K562 (cell line): ENCODE data around the gene KRTAP10-4. TPM values are rescaled to one million over a fixed set of nuclear protein-coding genes. Genes with fewer than 3 reads are reported as not detected.

ENCODE experiments used
- GABPA ChIP-seq: fragments of 200-800 bp; sonication (Bioruptor generic); conservative IDR thresholded peaks from 2 replicates; pipeline ENCODE4 v1.6.1; 2016; ENCODE audit warnings: low read depth, missing genetic modification characterization, missing compliant biosample characterization
- L3MBTL2 ChIP-seq: fragments of 450-650 bp; IDR thresholded peaks from 2 replicates; pipeline ENCODE4 v1.6.1; 2016; ENCODE audit warnings: mild to moderate bottlenecking, moderate library complexity
- MAX ChIP-seq: sonication (generic); formaldehyde crosslinking; IDR thresholded peaks from 2 replicates; pipeline ENCODE4 v1.9.0; 2022; ENCODE audit warnings: mild to moderate bottlenecking, missing genetic modification reagents
- MGA ChIP-seq: fragments of 450-650 bp; IDR thresholded peaks from 2 replicates; pipeline ENCODE4 v1.6.1; 2016; ENCODE audit warnings: mild to moderate bottlenecking, moderate library complexity
- RBBP5 ChIP-seq: fragments of 200-600 bp; sonication (generic); IDR thresholded peaks from 2 replicates; pipeline ENCODE4 v1.6.1; 2012; ENCODE audit warnings: borderline replicate concordance, mild to moderate bottlenecking, low read length, control low read depth, inconsistent platforms; ENCODE audit not compliant: insufficient read depth, poor library complexity, severe bottlenecking
- SMAD4 ChIP-seq: fragments of 250-450 bp; sonication (Bioruptor Pico); conservative IDR thresholded peaks from 2 replicates; pipeline ENCODE4 v1.8.0; 2021; ENCODE audit warnings: inconsistent platforms, mild to moderate bottlenecking, moderate library complexity
- TAF7 ChIP-seq: fragments of 450-650 bp; IDR thresholded peaks from 2 replicates; pipeline ENCODE4 v1.6.1; 2016; ENCODE audit warnings: missing genetic modification characterization, missing compliant biosample characterization
- TGIF2 ChIP-seq: sonication (generic); formaldehyde crosslinking; IDR thresholded peaks from 2 replicates; pipeline ENCODE4 v1.8.1; 2022; ENCODE audit warnings: mild to moderate bottlenecking, missing genetic modification reagents, moderate library complexity
- ZBTB11 ChIP-seq, 3 experiments: fragments of 200-800 bp in 1 of 3; fragments of 250-450 bp in 1 of 3; fragments of 450-650 bp in 1 of 3; sonication (Bioruptor Pico) in 1 of 3; sonication (Bioruptor generic) in 1 of 3; formaldehyde crosslinking in 1 of 3; IDR thresholded peaks; 2 replicates each; pipeline versions ENCODE4 v1.6.1 to v1.8.0; 2016 to 2022; ENCODE audit warnings: mild to moderate bottlenecking in 2 of 3, missing genetic modification characterization in 2 of 3, missing compliant biosample characterization in 1 of 3, moderate library complexity in 1 of 3
- ZNF316 ChIP-seq: fragments of 450-650 bp; IDR thresholded peaks from 2 replicates; pipeline ENCODE4 v1.6.1; 2016
- polyA plus RNA-seq, 8 experiments: library from polyadenylated mRNA; depleted of rRNA in 4 of 8; stranded (reverse) in 5 of 8; unstranded in 3 of 8; fragments of >200 nt; fragmentation: Nextera tagmentation in 2 of 8; fragmentation: Illumina TruSeq in 1 of 8; extraction: Ambion mirVana in 2 of 8; extraction: Trizol in 1 of 8; gene quantifications; 2 replicates each; pipeline versions ENCODE4 v1.2.1 to v1.2.3, GENCODE V29; 2011 to 2014; ENCODE audit warnings: inconsistent platforms in 1 of 8, missing spikeins in 1 of 8
- total RNA-seq, 7 experiments: library from RNA; depleted of rRNA in 6 of 7; stranded (reverse); fragments of >200 nt in 6 of 7; fragmentation: Illumina TruSeq in 2 of 7; extraction: Trizol in 2 of 7; gene quantifications; 2 replicates each; pipeline versions ENCODE4 v1.2.1 to v1.2.3, GENCODE V29; 2011 to 2021; ENCODE audit warnings: low replicate concordance in 1 of 7

KRTAP10-4 gene
- total and polyA plus RNA-seq, 9 of the 15 experiments (the other 6 are each of a cell fraction or from before 2014, with no cell fraction given): not detected

GRCh38 chr21:44568667-44569556, 4.6 kb upstream of the KRTAP10-4 start (continued):
- TF ChIP-seq TGIF2 (CRISPR knock-in tag): peak; percentile 20; the same call in 1 of the 2 replicates
- TF ChIP-seq RBBP5: peak; percentile 3
- TF ChIP-seq ZNF316: peak; percentile 30
- TF ChIP-seq MAX (CRISPR knock-in tag): peak; percentile 40; the same call in 1 of the 2 replicates
- 0 out of 2 replicates have a peak, but pooled peaks have one; percentile 11 for TF ChIP-seq SMAD4 (CRISPR knock-in tag)
- TF ChIP-seq MGA: peak; percentile 90
- TF ChIP-seq GABPA (tag): peak; percentile 86
- TF ChIP-seq TAF7 (tag): no peak
- peak in 2 of 3 experiments; percentile 51 to 65; a peak in 2 of 6 replicates for TF ChIP-seq ZBTB11 (CRISPR knock-in tag; IDR thresholded peaks at IDR 0.05)
- peak; percentile 97 for TF ChIP-seq L3MBTL2
